Activated CD4-positive, alpha-beta T cell treated with anti-CD3 and anti-CD28 coated beads, Interleukin-2, amount 50 U/mL, for 48 hours (primary cell): ENCODE measurements around the gene CACNA2D1.

Experiments
- DNase-seq, 2 experiments: peaks; one replicate each; pipeline ENCODE4 v3.0.0-alpha.2; 2020

Gene CACNA2D1

GRCh38 chr7:82081644-82082224 is 361.8 kb downstream of the CACNA2D1 start:
- DNase-seq, result no peak

- no peak for DNase-seq
These were observed 363.2 kb downstream of the CACNA2D1 start for GRCh38 chr7:82080254-82080927.

GRCh38 chr7:82079527-82079926 is 364.1 kb downstream of the CACNA2D1 start:
- DNase-seq, result no peak

GRCh38 chr7:82078807-82079206 is 364.8 kb downstream of the CACNA2D1 start:
- no peak for DNase-seq

GRCh38 chr7:82071468-82071867 is 372.1 kb downstream of the CACNA2D1 start:
- no peak for DNase-seq

- no peak for DNase-seq
These were observed 375.8 kb downstream of the CACNA2D1 start for GRCh38 chr7:82067628-82068264.

GRCh38 chr7:82057476-82057875 is 386.1 kb downstream of the CACNA2D1 start:
- DNase-seq, result no peak

GRCh38 chr7:82056282-82056681 is 387.3 kb downstream of the CACNA2D1 start:
- DNase-seq, result no peak

GRCh38 chr7:82054544-82054943 is 389.0 kb downstream of the CACNA2D1 start:
- DNase-seq, result no peak

- no peak for DNase-seq
These were observed 390.0 kb downstream of the CACNA2D1 start for GRCh38 chr7:82053453-82054032.

- DNase-seq, result no peak
These were observed 392.0 kb downstream of the CACNA2D1 start for GRCh38 chr7:82051601-82052000.

GRCh38 chr7:82050792-82051191 is 392.8 kb downstream of the CACNA2D1 start:
- DNase-seq, result no peak

- DNase-seq, result no peak
These were observed 393.6 kb downstream of the CACNA2D1 start for GRCh38 chr7:82049891-82050533.

GRCh38 chr7:82049442-82049841 is 394.1 kb downstream of the CACNA2D1 start:
- no peak for DNase-seq

GRCh38 chr7:82044497-82045080 is 399.0 kb downstream of the CACNA2D1 start:
- peak in 1 of 2 experiments; percentile 0 for DNase-seq

- no peak for DNase-seq
These were observed 404.0 kb downstream of the CACNA2D1 start for GRCh38 chr7:82039621-82040020.

- no peak for DNase-seq
These were observed 407.3 kb downstream of the CACNA2D1 start for GRCh38 chr7:82036146-82036886.

- no peak for DNase-seq
These were observed 408.1 kb downstream of the CACNA2D1 start for GRCh38 chr7:82035456-82035855.

- no peak for DNase-seq
These were observed 410.7 kb downstream of the CACNA2D1 start for GRCh38 chr7:82032901-82033300.

- DNase-seq, result no peak
These were observed 414.2 kb downstream of the CACNA2D1 start for GRCh38 chr7:82029236-82029913.

- DNase-seq, result no peak
These were observed 415.5 kb downstream of the CACNA2D1 start for GRCh38 chr7:82028097-82028496.

GRCh38 chr7:82021713-82022112 is 421.9 kb downstream of the CACNA2D1 start:
- DNase-seq, result no peak
